Gastrocnemius medialis (tissue), 4 donors: Measurements from ENCODE around the gene LMO1. TPM values are rescaled to one million over a fixed set of nuclear protein-coding genes. Genes with fewer than 3 reads are reported as not detected.

Experiments used
- ATAC-seq, 2 donors: fragments of 150-250 bp; one replicate each; pipeline ENCODE4 v1.9.1; 2016
- DNase-seq, 2 donors: peaks; one replicate each; pipeline ENCODE4 v3.0.0-alpha.2; 2019
- H3K27ac ChIP-seq, 4 donors: fragments of 200-600 bp; sonication (generic); 1 replicate in 1 of 4; 2 replicates in 3 of 4; pipeline ENCODE4 v1.5.1; 2016 to 2018; ENCODE audit warnings: mild to moderate bottlenecking in 2 of 4, moderate library complexity in 1 of 4
- H3K27me3 ChIP-seq, 3 donors: fragments of 200-600 bp; sonication (generic) in 2 of 3; 1 replicate in 1 of 3; 2 replicates in 2 of 3; pipeline versions ENCODE4 v1.5.1 to v1.6.0; 2016 to 2019; ENCODE audit warnings: mild to moderate bottlenecking in 1 of 3, moderate library complexity in 1 of 3
- H3K36me3 ChIP-seq, 2 donors: fragments of 200-600 bp; sonication (generic) in 1 of 2; one replicate each; pipeline ENCODE4 v1.5.1; 2017 to 2018
- H3K4me1 ChIP-seq, 2 donors: fragments of 200-600 bp; sonication (generic) in 1 of 2; one replicate each; pipeline ENCODE4 v1.5.1; 2016 to 2017; ENCODE audit warnings: mild to moderate bottlenecking in 2 of 2
- H3K4me3 ChIP-seq, 4 donors: fragments of 200-600 bp; sonication (generic) in 3 of 4; 1 replicate in 1 of 4; 2 replicates in 3 of 4; pipeline ENCODE4 v1.5.1; 2016 to 2019; ENCODE audit warnings: mild to moderate bottlenecking in 2 of 4
- H3K9me3 ChIP-seq, 3 donors: fragments of 200-600 bp; sonication (generic) in 2 of 3; 1 replicate in 1 of 3; 2 replicates in 2 of 3; pipeline ENCODE4 v1.5.1; 2016 to 2019
- CTCF ChIP-seq, 5 experiments: fragments of 450-650 bp in 3 of 5; fragments of 200-600 bp in 2 of 5; sonication (generic) in 2 of 5; IDR thresholded peaks in 4 of 5; conservative IDR thresholded peaks in 1 of 5; 1 replicate in 4 of 5; 2 replicates in 1 of 5; pipeline ENCODE4 v1.5.1; 2016 to 2019; ENCODE audit warnings: antibody characterized with exemption in 5 of 5, mild to moderate bottlenecking in 3 of 5, moderate library complexity in 3 of 5
- POLR2A ChIP-seq, 2 donors: fragments of 450-650 bp; IDR thresholded peaks; one replicate each; pipeline ENCODE4 v1.6.1; 2017; ENCODE audit warnings: antibody characterized with exemption in 2 of 2, mild to moderate bottlenecking in 2 of 2, moderate library complexity in 2 of 2
- in situ Hi-C, 4 donors: fragments of 200-750 bp; cut with MboI; loops; one replicate each; pipeline versions ENCODE4 v1.15.0 to v1.8.0; 2017; ENCODE audit warnings: low sequenced_read_pairs in 4 of 4
- intact Hi-C: fragments of 100-400 bp; cut with DNase I; formaldehyde crosslinking; loops from one replicate; pipeline ENCODE4 v1.15.1; 2023; ENCODE audit warnings: low total_unique reads
- total RNA-seq, 4 donors: library from RNA; depleted of rRNA; stranded (reverse); fragments of >200 nt; gene quantifications; one replicate each; pipeline versions ENCODE4 v1.1.0 to v1.2.3, GENCODE V29; 2016

LMO1 gene
- total RNA-seq, 4 donors from 2014 or later, result 2.2 to 7.0 (median 2.5) TPM

GRCh38 chr11:8276528-8276927, 12.8 kb upstream of the LMO1 start:
- Histone ChIP-seq H3K9me3 (no peaks in the 10 kb centered on the region), H3K4me1 (no peaks in the 10 kb centered on the region), H3K4me3 (no peak overlapping the region), H3K36me3 (no peaks in the 10 kb centered on the region), H3K27ac (no peak overlapping the region), H3K27me3 (no peaks in the 10 kb centered on the region)
- no peak for ATAC-seq
- DNase-seq, result no peak
- in situ Hi-C loops (no loop called here), intact Hi-C loops (no loop called here)
- no peak for TF ChIP-seq CTCF (IDR thresholded peaks at IDR 0.05 in 4 of 5, conservative IDR thresholded peaks at IDR 0.05 in 1 of 5)
- no peak for TF ChIP-seq POLR2A (IDR thresholded peaks at IDR 0.05)

GRCh38 chr11:8273287-8273686, 9.6 kb upstream of the LMO1 start:
- no peak for TF ChIP-seq POLR2A (IDR thresholded peaks at IDR 0.05)
- no peak for TF ChIP-seq CTCF (IDR thresholded peaks at IDR 0.05 in 4 of 5, conservative IDR thresholded peaks at IDR 0.05 in 1 of 5)

GRCh38 chr11:8271106-8271886, 7.6 kb upstream of the LMO1 start:
- Histone ChIP-seq H3K27ac (no peak overlapping the region), H3K4me3 (no peak overlapping the region), H3K9me3 (no peaks in the 10 kb centered on the region), H3K27me3 (peaks cover 29 to 33% (median 31%) of the 10 kb centered on the region in 3 donors), H3K36me3 (no peaks in the 10 kb centered on the region), H3K4me1 (peaks cover 0 to 3% of the 10 kb centered on the region in 2 donors)
- TF ChIP-seq CTCF (IDR thresholded peaks at IDR 0.05 in 4 of 5, conservative IDR thresholded peaks at IDR 0.05 in 1 of 5) (no peak), POLR2A (IDR thresholded peaks at IDR 0.05) (no peak)
- intact Hi-C loops, result no loop called here
- in situ Hi-C loops, result no loop called here
- DNase-seq, result peak in 1 of 2 donors; percentile 1
- ATAC-seq, result no peak

More at GRCh38 chr11:8273287-8273686, 9.6 kb upstream of the LMO1 start:
- H3K36me3 ChIP-seq, result no peaks in the 10 kb centered on the region
- H3K9me3 ChIP-seq, result no peaks in the 10 kb centered on the region
- in situ Hi-C loops (no loop called here), intact Hi-C loops (no loop called here)
- H3K27ac ChIP-seq, result no peak overlapping the region
- H3K4me1 ChIP-seq, result no peaks in the 10 kb centered on the region
- H3K27me3 ChIP-seq, result peaks cover 13 to 15% (median 15%) of the 10 kb centered on the region in 3 donors
- DNase-seq, result no peak
- no peak overlapping the region for H3K4me3 ChIP-seq
- no peak for ATAC-seq

- H3K27ac ChIP-seq, result no peak overlapping the region
- ATAC-seq (no peak), DNase-seq (no peak)
- H3K27me3 ChIP-seq, result peaks cover 36 to 44% (median 37%) of the 10 kb centered on the region in 3 donors
- H3K9me3 ChIP-seq, result no peaks in the 10 kb centered on the region
- no peak overlapping the region for H3K4me3 ChIP-seq
- in situ Hi-C loops (no loop called here), intact Hi-C loops (loop anchor here (10.0 kb wide), 1 partner anchor 545 kb away; a partner anchor contains a TSS)
- H3K4me1 ChIP-seq, result peaks cover 0 to 3% of the 10 kb centered on the region in 2 donors
- TF ChIP-seq POLR2A (IDR thresholded peaks at IDR 0.05) (no peak), CTCF (IDR thresholded peaks at IDR 0.05 in 4 of 5, conservative IDR thresholded peaks at IDR 0.05 in 1 of 5) (no peak)
- H3K36me3 ChIP-seq, result no peaks in the 10 kb centered on the region
These were observed 6.0 kb upstream of the LMO1 start for GRCh38 chr11:8269636-8270035.
